ENCODE data around the gene TMEM63C.

DNA sequence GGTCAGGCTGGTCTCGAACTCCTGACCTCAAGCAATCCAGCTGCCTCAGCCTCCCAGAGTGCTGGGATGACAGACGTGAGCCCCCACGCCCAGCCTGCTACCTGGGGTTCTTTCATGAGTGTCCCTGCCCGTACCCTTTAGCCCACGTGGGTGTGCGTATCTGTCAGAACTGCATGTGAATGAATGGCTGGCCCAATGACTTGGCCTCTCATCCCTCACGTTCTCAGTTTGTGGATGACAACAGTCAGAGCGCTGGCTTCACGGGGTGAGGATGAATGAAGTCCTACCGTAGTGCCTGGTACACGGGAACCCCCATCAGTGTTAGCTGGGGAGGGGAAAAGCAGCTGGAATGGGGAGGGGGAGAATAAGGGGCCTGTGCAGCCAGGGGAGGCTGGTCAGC lies 23.9 kb upstream of the TMEM63C start:
- TF ChIP-seq, protein P1, sequence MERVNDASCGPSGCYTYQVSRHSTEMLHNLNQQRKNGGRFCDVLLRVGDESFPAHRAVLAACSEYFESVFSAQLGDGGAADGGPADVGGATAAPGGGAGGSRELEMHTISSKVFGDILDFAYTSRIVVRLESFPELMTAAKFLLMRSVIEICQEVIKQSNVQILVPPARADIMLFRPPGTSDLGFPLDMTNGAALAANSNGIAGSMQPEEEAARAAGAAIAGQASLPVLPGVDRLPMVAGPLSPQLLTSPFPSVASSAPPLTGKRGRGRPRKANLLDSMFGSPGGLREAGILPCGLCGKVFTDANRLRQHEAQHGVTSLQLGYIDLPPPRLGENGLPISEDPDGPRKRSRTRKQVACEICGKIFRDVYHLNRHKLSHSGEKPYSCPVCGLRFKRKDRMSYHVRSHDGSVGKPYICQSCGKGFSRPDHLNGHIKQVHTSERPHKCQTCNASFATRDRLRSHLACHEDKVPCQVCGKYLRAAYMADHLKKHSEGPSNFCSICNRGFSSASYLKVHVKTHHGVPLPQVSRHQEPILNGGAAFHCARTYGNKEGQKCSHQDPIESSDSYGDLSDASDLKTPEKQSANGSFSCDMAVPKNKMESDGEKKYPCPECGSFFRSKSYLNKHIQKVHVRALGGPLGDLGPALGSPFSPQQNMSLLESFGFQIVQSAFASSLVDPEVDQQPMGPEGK (CRISPR knock-in tag; IDR thresholded peaks at IDR 0.05; ENCODE audit: borderline replicate concordance) = no peak
- TF ChIP-seq RARB (CRISPR knock-in tag; IDR thresholded peaks at IDR 0.05) (no peak), BACH2 (CRISPR knock-in tag; IDR thresholded peaks at IDR 0.05; ENCODE audit: borderline replicate concordance) (no peak), ZFP3 (CRISPR knock-in tag; IDR thresholded peaks at IDR 0.05) (no peak), GLIS3 (CRISPR knock-in tag; IDR thresholded peaks at IDR 0.05) (no peak), ARNTL (CRISPR knock-in tag; IDR thresholded peaks at IDR 0.05; ENCODE audit: borderline replicate concordance, low read depth) (no peak), PPARA (CRISPR knock-in tag; IDR thresholded peaks at IDR 0.05; ENCODE audit: borderline replicate concordance) (no peak), CSRNP3 (CRISPR knock-in tag; IDR thresholded peaks at IDR 0.05) (no peak), ZFP30 (CRISPR knock-in tag; IDR thresholded peaks at IDR 0.05) (no peak), OSR1 (CRISPR knock-in tag; IDR thresholded peaks at IDR 0.05) (no peak)
- TF ChIP-seq, protein P2, sequence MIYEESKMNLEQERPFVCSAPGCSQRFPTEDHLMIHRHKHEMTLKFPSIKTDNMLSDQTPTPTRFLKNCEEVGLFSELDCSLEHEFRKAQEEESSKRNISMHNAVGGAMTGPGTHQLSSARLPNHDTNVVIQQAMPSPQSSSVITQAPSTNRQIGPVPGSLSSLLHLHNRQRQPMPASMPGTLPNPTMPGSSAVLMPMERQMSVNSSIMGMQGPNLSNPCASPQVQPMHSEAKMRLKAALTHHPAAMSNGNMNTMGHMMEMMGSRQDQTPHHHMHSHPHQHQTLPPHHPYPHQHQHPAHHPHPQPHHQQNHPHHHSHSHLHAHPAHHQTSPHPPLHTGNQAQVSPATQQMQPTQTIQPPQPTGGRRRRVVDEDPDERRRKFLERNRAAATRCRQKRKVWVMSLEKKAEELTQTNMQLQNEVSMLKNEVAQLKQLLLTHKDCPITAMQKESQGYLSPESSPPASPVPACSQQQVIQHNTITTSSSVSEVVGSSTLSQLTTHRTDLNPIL (CRISPR knock-in tag; IDR thresholded peaks at IDR 0.05; ENCODE audit: low read depth) = no peak
